MM.1S (cell line): ENCODE results near the gene TP53BP2.

ENCODE experiments used
- EZH2phosphoT487 ChIP-seq: fragments of 300-600 bp; sonication (generic); IDR thresholded peaks from 2 replicates; pipeline ENCODE4 v1.6.1; 2018; ENCODE audit warnings: antibody characterized with exemption, low read length
- TF ChIP-seq, protein P1 (sequence below): fragments of 300-600 bp; sonication (generic); IDR thresholded peaks from 2 replicates; pipeline ENCODE4 v1.5.1; 2016; ENCODE audit warnings: antibody characterized with exemption, low read length, mixed read lengths

DNA sequence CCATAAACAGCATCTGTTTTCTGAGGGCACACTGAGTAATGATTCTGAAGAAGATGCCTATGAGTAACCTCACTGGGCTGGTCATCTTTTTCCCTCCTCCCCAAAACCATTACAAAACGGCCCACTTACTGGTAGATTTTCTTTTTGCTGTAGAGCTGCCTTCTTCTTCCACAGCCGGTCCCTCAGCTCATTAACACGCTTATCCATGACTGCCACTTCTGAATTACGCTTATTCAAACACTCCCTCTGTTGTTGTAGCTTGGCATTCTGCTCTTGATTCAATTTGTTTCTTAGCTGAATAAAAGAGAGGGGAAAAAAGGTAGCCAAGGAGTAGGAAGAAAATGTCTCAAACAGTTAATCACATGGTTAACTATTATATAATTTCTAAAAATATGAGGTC lies 43.1 kb downstream of the TP53BP2 start:
- TF ChIP-seq, protein P1, sequence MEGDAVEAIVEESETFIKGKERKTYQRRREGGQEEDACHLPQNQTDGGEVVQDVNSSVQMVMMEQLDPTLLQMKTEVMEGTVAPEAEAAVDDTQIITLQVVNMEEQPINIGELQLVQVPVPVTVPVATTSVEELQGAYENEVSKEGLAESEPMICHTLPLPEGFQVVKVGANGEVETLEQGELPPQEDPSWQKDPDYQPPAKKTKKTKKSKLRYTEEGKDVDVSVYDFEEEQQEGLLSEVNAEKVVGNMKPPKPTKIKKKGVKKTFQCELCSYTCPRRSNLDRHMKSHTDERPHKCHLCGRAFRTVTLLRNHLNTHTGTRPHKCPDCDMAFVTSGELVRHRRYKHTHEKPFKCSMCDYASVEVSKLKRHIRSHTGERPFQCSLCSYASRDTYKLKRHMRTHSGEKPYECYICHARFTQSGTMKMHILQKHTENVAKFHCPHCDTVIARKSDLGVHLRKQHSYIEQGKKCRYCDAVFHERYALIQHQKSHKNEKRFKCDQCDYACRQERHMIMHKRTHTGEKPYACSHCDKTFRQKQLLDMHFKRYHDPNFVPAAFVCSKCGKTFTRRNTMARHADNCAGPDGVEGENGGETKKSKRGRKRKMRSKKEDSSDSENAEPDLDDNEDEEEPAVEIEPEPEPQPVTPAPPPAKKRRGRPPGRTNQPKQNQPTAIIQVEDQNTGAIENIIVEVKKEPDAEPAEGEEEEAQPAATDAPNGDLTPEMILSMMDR, result no peak
- no peak for TF ChIP-seq EZH2phosphoT487
